Hepatocyte (in vitro differentiated cells): ENCODE measurements around the gene RERG.

Source experiments
- EZH2 ChIP-seq: fragments of 200-600 bp; sonication (generic); IDR thresholded peaks from 2 replicates; pipeline ENCODE4 v1.6.1; 2016; ENCODE audit warnings: antibody characterized with exemption, mild to moderate bottlenecking, borderline replicate concordance
- TF ChIP-seq, protein P1 (sequence below): fragments of 200-600 bp; sonication (generic); IDR thresholded peaks from 2 replicates; pipeline ENCODE4 v1.5.1; 2016; ENCODE audit warnings: antibody characterized with exemption, mild to moderate bottlenecking; ENCODE audit not compliant: poor library complexity

DNA sequence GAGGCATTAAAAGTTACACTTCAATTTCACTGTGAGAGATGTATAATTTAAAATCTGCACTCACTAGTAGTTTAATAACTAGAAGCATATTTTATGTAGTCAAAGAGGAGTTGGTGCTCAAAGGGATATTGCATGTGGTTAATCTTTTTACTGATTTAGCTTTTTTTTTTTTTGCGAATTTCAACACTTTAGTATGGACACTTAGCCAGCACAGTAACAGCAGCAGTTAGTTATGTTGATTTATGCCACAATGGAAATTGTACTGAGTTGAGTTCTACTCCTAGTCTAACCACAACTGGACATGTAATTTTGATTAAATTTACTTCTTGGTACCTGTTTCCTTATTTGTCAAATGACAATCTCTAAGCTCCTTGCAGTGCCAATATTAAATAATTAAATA lies 104.2 kb downstream of the RERG start:
- no peak for TF ChIP-seq EZH2
- TF ChIP-seq, protein P1, sequence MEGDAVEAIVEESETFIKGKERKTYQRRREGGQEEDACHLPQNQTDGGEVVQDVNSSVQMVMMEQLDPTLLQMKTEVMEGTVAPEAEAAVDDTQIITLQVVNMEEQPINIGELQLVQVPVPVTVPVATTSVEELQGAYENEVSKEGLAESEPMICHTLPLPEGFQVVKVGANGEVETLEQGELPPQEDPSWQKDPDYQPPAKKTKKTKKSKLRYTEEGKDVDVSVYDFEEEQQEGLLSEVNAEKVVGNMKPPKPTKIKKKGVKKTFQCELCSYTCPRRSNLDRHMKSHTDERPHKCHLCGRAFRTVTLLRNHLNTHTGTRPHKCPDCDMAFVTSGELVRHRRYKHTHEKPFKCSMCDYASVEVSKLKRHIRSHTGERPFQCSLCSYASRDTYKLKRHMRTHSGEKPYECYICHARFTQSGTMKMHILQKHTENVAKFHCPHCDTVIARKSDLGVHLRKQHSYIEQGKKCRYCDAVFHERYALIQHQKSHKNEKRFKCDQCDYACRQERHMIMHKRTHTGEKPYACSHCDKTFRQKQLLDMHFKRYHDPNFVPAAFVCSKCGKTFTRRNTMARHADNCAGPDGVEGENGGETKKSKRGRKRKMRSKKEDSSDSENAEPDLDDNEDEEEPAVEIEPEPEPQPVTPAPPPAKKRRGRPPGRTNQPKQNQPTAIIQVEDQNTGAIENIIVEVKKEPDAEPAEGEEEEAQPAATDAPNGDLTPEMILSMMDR: no peak
